ENCODE measurements around the gene WWOX. TPM values are rescaled to one million over a fixed set of nuclear protein-coding genes. Genes with fewer than 3 reads are reported as not detected.

The WWOX gene
- total and polyA plus RNA-seq, 2 of the 4 experiments (the other 2 are of a cell fraction): 2.7 to 5.4 TPM

DNA sequence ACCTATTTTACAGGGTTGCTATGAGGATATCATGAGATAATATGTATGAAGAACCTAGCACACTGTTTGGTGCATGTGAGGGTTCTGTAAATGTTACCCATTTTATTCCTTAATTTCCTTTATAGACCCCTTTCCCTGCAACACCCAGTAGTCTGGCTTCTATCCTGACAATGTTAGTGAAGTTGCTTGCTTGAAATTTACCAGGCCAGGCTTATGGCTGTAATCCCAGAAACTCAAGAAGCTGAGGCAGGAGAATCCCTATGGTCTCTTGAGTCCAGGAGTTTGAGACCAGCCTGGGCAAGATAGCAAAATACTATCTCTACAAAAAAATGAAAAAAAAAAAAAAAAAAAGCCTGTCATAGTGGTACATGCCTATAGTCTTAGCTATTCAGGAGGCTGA lies 779.1 kb downstream of the WWOX start:
- Histone ChIP-seq H3K27me3 (ENCODE audit: control insufficient read depth, insufficient read depth, low read length) (no peaks in the 10 kb centered on the region), H3K9me1 (ENCODE audit: insufficient read depth, low read length) (no peaks in the 10 kb centered on the region), H4K8ac (ENCODE audit: low read depth in 2 of 2, low read length in 2 of 2) (no peak overlapping the region), H3K23ac (ENCODE audit: low read depth, low read length) (no peak overlapping the region), H3K36me3 (ENCODE audit: control insufficient read depth, insufficient read depth, low read length) (no peaks in the 10 kb centered on the region), H3K14ac (replicated peaks; ENCODE audit: low read depth, low read length) (no peak overlapping the region), H3K9ac (ENCODE audit: low read depth, low read length) (no peak overlapping the region), H3K79me1 (ENCODE audit: low read depth in 1 of 2, low read length in 2 of 2) (no peaks in the 10 kb centered on the region), H2AK9ac (replicated peaks; ENCODE audit: low read depth, low read length, poor library complexity) (no peak overlapping the region), H3K4me2 (ENCODE audit: low read depth, low read length) (no peak overlapping the region), H3K18ac (ENCODE audit: low read depth, low read length) (no peak overlapping the region), H2AFZ (replicated peaks; ENCODE audit: low read length, poor library complexity) (no peak overlapping the region), H4K20me1 (ENCODE audit: insufficient read depth, low read length) (no peaks in the 10 kb centered on the region), H3K4me1 (ENCODE audit: control insufficient read depth, insufficient read depth, low read length) (no peaks in the 10 kb centered on the region), H4K91ac (ENCODE audit: insufficient read depth, low read depth, low read length) (no peak overlapping the region), H4K5ac (ENCODE audit: low read depth, low read length) (no peak overlapping the region), H2AK5ac (ENCODE audit: low read depth, low read length) (no peak overlapping the region), H2BK20ac (ENCODE audit: low read depth, low read length) (no peak overlapping the region), H3K4me3 (ENCODE audit: insufficient read depth, low read depth, low read length) (no peak overlapping the region), H3K56ac (ENCODE audit: extremely low read depth, insufficient read depth, low read length) (no peak overlapping the region), H3K27ac (ENCODE audit: insufficient read depth, low read length) (no peak overlapping the region), H3K9me3 (ENCODE audit: control insufficient read depth, insufficient read depth, low read length) (peaks cover 14% of the 10 kb centered on the region), H3K4ac (ENCODE audit: low read depth, low read length) (no peak overlapping the region), H2BK120ac (ENCODE audit: low read depth, low read length) (no peak overlapping the region), H2BK15ac (ENCODE audit: low read depth, low read length) (no peak overlapping the region), H2BK5ac (ENCODE audit: low read depth, low read length, poor library complexity, severe bottlenecking) (no peak overlapping the region)
- in situ Hi-C loops (cut with MboI; ENCODE audit: low sequenced_read_pairs) (no loop called here), intact Hi-C loops (cut with micrococcal nuclease) (no loop called here), dilution Hi-C loops (cut with HindIII; ENCODE audit: low sequenced_read_pairs, unreplicated experiment) (no loop called here)
- ATAC-seq (ENCODE audit: low read depth) (no peak), DNase-seq (no peak)
- POLR2A ChIA-PET (ENCODE audit: unreplicated experiment): no interaction called here
- no TSS peak for BruUV-seq (replicated peaks)
- TF ChIP-seq RAD21 (IDR thresholded peaks at IDR 0.05; ENCODE audit: low read length) (no peak), RCOR1 (IDR thresholded peaks at IDR 0.05; ENCODE audit: insufficient replicate concordance, low read length) (no peak), BHLHE40 (IDR thresholded peaks at IDR 0.05; ENCODE audit: low read depth, low read length) (no peak), CEBPB (IDR thresholded peaks at IDR 0.05; ENCODE audit: low read depth, low read length) (no peak), MXI1 (IDR thresholded peaks at IDR 0.05; ENCODE audit: borderline replicate concordance, low read depth, low read length) (no peak), FOS (IDR thresholded peaks at IDR 0.05; ENCODE audit: low read depth, low read length) (no peak), MAFK (IDR thresholded peaks at IDR 0.05; ENCODE audit: low read depth, low read length) (no peak), MAZ (IDR thresholded peaks at IDR 0.05; ENCODE audit: borderline replicate concordance, low read depth, low read length) (no peak)
- TF ChIP-seq, protein P1, sequence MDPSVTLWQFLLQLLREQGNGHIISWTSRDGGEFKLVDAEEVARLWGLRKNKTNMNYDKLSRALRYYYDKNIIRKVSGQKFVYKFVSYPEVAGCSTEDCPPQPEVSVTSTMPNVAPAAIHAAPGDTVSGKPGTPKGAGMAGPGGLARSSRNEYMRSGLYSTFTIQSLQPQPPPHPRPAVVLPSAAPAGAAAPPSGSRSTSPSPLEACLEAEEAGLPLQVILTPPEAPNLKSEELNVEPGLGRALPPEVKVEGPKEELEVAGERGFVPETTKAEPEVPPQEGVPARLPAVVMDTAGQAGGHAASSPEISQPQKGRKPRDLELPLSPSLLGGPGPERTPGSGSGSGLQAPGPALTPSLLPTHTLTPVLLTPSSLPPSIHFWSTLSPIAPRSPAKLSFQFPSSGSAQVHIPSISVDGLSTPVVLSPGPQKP (IDR thresholded peaks at IDR 0.05; ENCODE audit: borderline replicate concordance, low read depth, low read length): no peak
- CTCF ChIA-PET: no interaction called here
